Liver (tissue), 9 donors: Measurements from ENCODE around the gene PRPF19. TPM values are rescaled to one million over a fixed set of nuclear protein-coding genes. Genes with fewer than 3 reads are reported as not detected.

Experiments used
- DNase-seq: peaks from one replicate; pipeline ENCODE4 v3.0.0-alpha.2; 2017; ENCODE audit warnings: low spot score
- H3K27ac ChIP-seq, 2 donors: one replicate each; pipeline ENCODE4 v1.7.0; 2013; ENCODE audit warnings: inconsistent platforms in 2 of 2, low read length in 2 of 2, control low read depth in 1 of 2, low read depth in 1 of 2, mild to moderate bottlenecking in 1 of 2
- H3K27me3 ChIP-seq, 4 donors: one replicate each; pipeline versions ENCODE4 v1.6.1 to v1.7.0; 2013; ENCODE audit warnings: low read length in 3 of 4, inconsistent platforms in 1 of 4, mild to moderate bottlenecking in 1 of 4, moderate library complexity in 1 of 4; ENCODE audit not compliant: control insufficient read depth in 4 of 4, insufficient read depth in 4 of 4
- H3K36me3 ChIP-seq, 4 donors: one replicate each; pipeline versions ENCODE4 v1.6.1 to v1.7.0; 2013; ENCODE audit warnings: low read length in 3 of 4, mild to moderate bottlenecking in 3 of 4, low read depth in 1 of 4, moderate library complexity in 1 of 4; ENCODE audit not compliant: control insufficient read depth in 4 of 4, insufficient read depth in 3 of 4
- H3K4me1 ChIP-seq, 4 donors: one replicate each; pipeline versions ENCODE4 v1.6.1 to v1.7.0; 2013; ENCODE audit warnings: low read length in 3 of 4, mild to moderate bottlenecking in 3 of 4, moderate library complexity in 1 of 4; ENCODE audit not compliant: control insufficient read depth in 4 of 4, insufficient read depth in 4 of 4
- H3K4me3 ChIP-seq, 3 donors: one replicate each; pipeline versions ENCODE4 v1.6.1 to v1.7.0; 2013; ENCODE audit warnings: low read length in 3 of 3, control low read depth in 1 of 3, low read depth in 1 of 3, mild to moderate bottlenecking in 1 of 3
- H3K9ac ChIP-seq, 2 donors: one replicate each; pipeline ENCODE4 v1.7.0; 2013; ENCODE audit warnings: low read length in 2 of 2, mild to moderate bottlenecking in 2 of 2, moderate library complexity in 2 of 2, control low read depth in 1 of 2, low read depth in 1 of 2
- H3K9me3 ChIP-seq, 4 donors: one replicate each; pipeline versions ENCODE4 v1.6.1 to v1.7.0; 2013; ENCODE audit warnings: low read length in 3 of 4; ENCODE audit not compliant: control insufficient read depth in 4 of 4
- ATF3 ChIP-seq: IDR thresholded peaks from 2 replicates; pipeline ENCODE4 v1.6.1; 2016; ENCODE audit warnings: antibody characterized with exemption
- CTCF ChIP-seq: fragments of 150-350 bp; IDR thresholded peaks from 2 replicates; pipeline ENCODE4 v1.5.1; 2017; ENCODE audit warnings: improper control_type of control experiment, low read depth, low read length; ENCODE audit not compliant: missing input control
- EGR1 ChIP-seq, 2 donors: IDR thresholded peaks; 2 replicates each; pipeline ENCODE4 v1.6.1; 2016 to 2018; ENCODE audit warnings: antibody characterized with exemption in 2 of 2, low read depth in 2 of 2
- FOXA2 ChIP-seq: IDR thresholded peaks from 2 replicates; pipeline ENCODE4 v1.6.1; 2016; ENCODE audit warnings: antibody characterized with exemption
- GABPA ChIP-seq, 2 donors: IDR thresholded peaks in 1 of 2; conservative IDR thresholded peaks in 1 of 2; 2 replicates each; pipeline ENCODE4 v1.6.1; 2016; ENCODE audit warnings: antibody characterized with exemption in 2 of 2, mild to moderate bottlenecking in 1 of 2, moderate library complexity in 1 of 2
- HNF4A ChIP-seq, 2 donors: conservative IDR thresholded peaks; 2 replicates each; pipeline ENCODE4 v1.6.1; 2016; ENCODE audit warnings: antibody characterized with exemption in 2 of 2, mild to moderate bottlenecking in 2 of 2
- HNF4G ChIP-seq: IDR thresholded peaks from 2 replicates; pipeline ENCODE4 v1.6.1; 2016; ENCODE audit warnings: antibody characterized with exemption
- JUND ChIP-seq, 2 donors: IDR thresholded peaks; 2 replicates each; pipeline ENCODE4 v1.6.1; 2016; ENCODE audit warnings: antibody characterized with exemption in 2 of 2
- MAX ChIP-seq: IDR thresholded peaks from 2 replicates; pipeline ENCODE4 v1.6.1; 2016; ENCODE audit warnings: antibody characterized with exemption
- NR2F2 ChIP-seq: IDR thresholded peaks from 2 replicates; pipeline ENCODE4 v1.6.1; 2016; ENCODE audit warnings: antibody characterized with exemption
- RAD21 ChIP-seq, 2 donors: IDR thresholded peaks; 2 replicates each; pipeline ENCODE4 v1.6.1; 2016; ENCODE audit warnings: antibody characterized with exemption in 2 of 2, mild to moderate bottlenecking in 2 of 2
- REST ChIP-seq: IDR thresholded peaks from 2 replicates; pipeline ENCODE4 v1.6.1; 2016; ENCODE audit warnings: antibody characterized with exemption, mild to moderate bottlenecking
- RXRA ChIP-seq, 2 donors: IDR thresholded peaks; 2 replicates each; pipeline ENCODE4 v1.6.1; 2017 to 2018; ENCODE audit warnings: antibody characterized with exemption in 2 of 2, mild to moderate bottlenecking in 1 of 2
- SP1 ChIP-seq: IDR thresholded peaks from 2 replicates; pipeline ENCODE4 v1.6.1; 2018; ENCODE audit warnings: antibody characterized with exemption, mild to moderate bottlenecking
- TAF1 ChIP-seq: conservative IDR thresholded peaks from 2 replicates; pipeline ENCODE4 v1.6.1; 2016; ENCODE audit warnings: antibody characterized with exemption, mild to moderate bottlenecking
- YY1 ChIP-seq: IDR thresholded peaks from 2 replicates; pipeline ENCODE4 v1.6.1; 2016; ENCODE audit warnings: antibody characterized with exemption, mild to moderate bottlenecking
- ZBTB33 ChIP-seq: IDR thresholded peaks from 2 replicates; pipeline ENCODE4 v1.6.1; 2016; ENCODE audit warnings: antibody characterized with exemption
- WGBS: extraction: QIAGEN DNeasy Blood & Tissue Kit; methylation state at CpG from one replicate; pipeline ENCODE4 v1.1.7; 2013; 5-methylcytosine and 5-hydroxymethylcytosine counted together
- polyA plus RNA-seq, 2 donors: library from polyadenylated mRNA; stranded (reverse) in 1 of 2; unstranded in 1 of 2; fragments of 200-250 nt in 1 of 2; fragments of >200 nt in 1 of 2; fragmentation: Nextera tagmentation in 1 of 2; extraction: Ambion mirVana in 1 of 2; gene quantifications; one replicate each; pipeline versions ENCODE4 v1.2.1 to v1.2.3, GENCODE V29; 2013 to 2015
- total RNA-seq, 2 donors: library from RNA; depleted of rRNA; stranded (reverse); fragments of >200 nt; gene quantifications; one replicate each; pipeline ENCODE4 v1.2.3, GENCODE V29; 2014
- donor health status: healthy.
- donor health status: healthy.
- donor health status: healthy.
- donor health status: healthy.
- donor health status: healthy.

PRPF19 gene
- total and polyA plus RNA-seq, 4 donors: 25.4 to 57.1 (median 40.4) TPM

- TF ChIP-seq CTCF (no peak), HNF4G (no peak), ATF3 (no peak), FOXA2 (no peak)
These were observed 22.2 kb upstream of the PRPF19 start (continued) for GRCh38 chr11:60928563-60929001.

- Histone ChIP-seq H3K4me3 (no peak overlapping the region), H3K9ac (no peak overlapping the region), H3K27ac (no peak overlapping the region), H3K27me3 (peaks cover 0 to 6% (median 0%) of the 10 kb centered on the region in 4 donors), H3K36me3 (peaks cover 0 to 3% (median 0%) of the 10 kb centered on the region in 4 donors), H3K4me1 (peaks cover 5 to 13% (median 5%) of the 10 kb centered on the region in 4 donors), H3K9me3 (no peaks in the 10 kb centered on the region)
- WGBS: 89% methylated on average over 16 of the region's 16 CpGs
- no peak for DNase-seq
- TF ChIP-seq HNF4A (conservative IDR thresholded peaks at IDR 0.05): no peak
- no peak for TF ChIP-seq MAX
- TF ChIP-seq EGR1 (IDR thresholded peaks at IDR 0.05; ENCODE audit: low read depth in 2 of 2): no peak
- TF ChIP-seq YY1: no peak
- TF ChIP-seq RAD21 (IDR thresholded peaks at IDR 0.05): no peak
- no peak for TF ChIP-seq RXRA (IDR thresholded peaks at IDR 0.05)
- TF ChIP-seq REST: no peak
- no peak for TF ChIP-seq CTCF
- no peak for TF ChIP-seq TAF1
- no peak for TF ChIP-seq ATF3
- TF ChIP-seq JUND (IDR thresholded peaks at IDR 0.05): no peak
- TF ChIP-seq GABPA (IDR thresholded peaks at IDR 0.05 in 1 of 2, conservative IDR thresholded peaks at IDR 0.05 in 1 of 2): no peak
- no peak for TF ChIP-seq FOXA2
- no peak for TF ChIP-seq ZBTB33
- TF ChIP-seq NR2F2: no peak
- no peak for TF ChIP-seq HNF4G
- TF ChIP-seq SP1: no peak
These were observed 21.2 kb upstream of the PRPF19 start for GRCh38 chr11:60927600-60927999.
